Measurements from ENCODE around the gene RAB11FIP3. TPM values are rescaled to one million over a fixed set of nuclear protein-coding genes. Genes with fewer than 3 reads are reported as not detected.
A peak's percentile ranks its signal among the peaks of the same experiment; 100 is the strongest.

RAB11FIP3 gene
- total RNA-seq, 3 donors from 2014 or later, result 22.0 to 44.6 (median 24.5) TPM

- peak within 1 kb of the TSS; percentile 83 to 92 for H3K27ac ChIP-seq
- H3K4me1 ChIP-seq, result peaks cover 24 to 30% of the 10 kb centered on the region in 2 donors
- no peak for TF ChIP-seq POLR2A (IDR thresholded peaks at IDR 0.05)
- no peak for TF ChIP-seq POLR2AphosphoS5 (IDR thresholded peaks at IDR 0.05)
- TF ChIP-seq CTCF (IDR thresholded peaks at IDR 0.05), result no peak
- no peaks in the 10 kb centered on the region for H3K36me3 ChIP-seq
- intact Hi-C loops (cut with DNase I; ENCODE audit: low total_unique reads), result no loop called here
- H3K4me3 ChIP-seq, result peak within 1 kb of the TSS; percentile 90 to 99 (median 90)
- H3K27me3 ChIP-seq, result no peaks in the 10 kb centered on the region
- H3K9me3 ChIP-seq, result no peaks in the 10 kb centered on the region
- DNase-seq (ENCODE audit: low spot score in 2 of 2), result peak; percentile 50 to 69
These were observed 144.2 kb downstream of the RAB11FIP3 start, which contains the start of gene PIGQ for GRCh38 chr16:569445-570254. Gene PIGQ, plus strand, starts transcription at chr16:569968. Its CDS starts 4,107 bp downstream, at chr16:574075.

Other genes with a start within 250 kb of the RAB11FIP3 start
- 10 to 100 TPM in 2 of 3 donors, 1 to 10 TPM in 1; 5.6 to 15.2 (median 10.4) TPM for gene HBA1, start 249.0 kb upstream of the RAB11FIP3 start, total RNA-seq
- gene HBQ1, start 245.2 kb upstream of the RAB11FIP3 start, total RNA-seq, result not detected
- 100 to 1,000 TPM in 2 of 3 donors, 10 to 100 TPM in 1; 60.6 to 135 (median 107) TPM for gene LUC7L, start 196.2 kb upstream of the RAB11FIP3 start, total RNA-seq
- 10 to 100 TPM; 40.6 to 69.3 (median 44.1) TPM for gene FAM234A, start 190.8 kb upstream of the RAB11FIP3 start, total RNA-seq
- gene RGS11, start 149.7 kb upstream of the RAB11FIP3 start, total RNA-seq, result 1 to 10 TPM; 3.1 to 7.5 (median 5.9) TPM
- 1 to 10 TPM in 2 of 3 donors, under 1 TPM in 1; 0.80 to 2.3 (median 1.6) TPM for gene ARHGDIG, start 145.1 kb upstream of the RAB11FIP3 start, total RNA-seq
- not detected for gene PDIA2, start 142.5 kb upstream of the RAB11FIP3 start, total RNA-seq
- gene AXIN1, start 72.9 kb upstream of the RAB11FIP3 start, total RNA-seq, result 10 to 100 TPM; 16.5 to 22.6 (median 22.4) TPM
- gene MRPL28, start 55.1 kb upstream of the RAB11FIP3 start, total RNA-seq, result 10 to 100 TPM; 67.0 to 78.7 (median 69.0) TPM
- 10 to 100 TPM; 24.5 to 49.5 (median 36.7) TPM for gene PGAP6, start 43.7 kb upstream of the RAB11FIP3 start, total RNA-seq
- 100 to 1,000 TPM in 1 of 3 donors, 10 to 100 TPM in 2; 46.5 to 118 (median 78.0) TPM for gene NME4, start 28.4 kb upstream of the RAB11FIP3 start, total RNA-seq
- gene DECR2, start 23.8 kb upstream of the RAB11FIP3 start, total RNA-seq, result 10 to 100 TPM; 19.4 to 30.5 (median 28.7) TPM
- 10 to 100 TPM; 15.4 to 27.2 (median 15.5) TPM for gene CAPN15, start 102.1 kb downstream of the RAB11FIP3 start, total RNA-seq
- not detected for gene PRR35, start 134.7 kb downstream of the RAB11FIP3 start, total RNA-seq
- gene NHLRC4, start 141.4 kb downstream of the RAB11FIP3 start, total RNA-seq, result 1 to 10 TPM in 1 of 3 donors, under 1 TPM in 2; 0.32 to 1.9 (median 0.66) TPM
- 10 to 100 TPM; 22.2 to 36.1 (median 31.9) TPM for gene PIGQ, start 144.3 kb downstream of the RAB11FIP3 start, total RNA-seq
- 10 to 100 TPM; 17.6 to 29.1 (median 20.6) TPM for gene RAB40C, start 164.4 kb downstream of the RAB11FIP3 start, total RNA-seq
- gene WFIKKN1, start 205.3 kb downstream of the RAB11FIP3 start, total RNA-seq, result under 1 TPM in 2 of 3 donors, not detected in 1; 0.66 to 0.73 TPM
- gene METTL26, start 210.7 kb downstream of the RAB11FIP3 start, total RNA-seq, result 100 to 1,000 TPM; 108 to 136 (median 130) TPM
- 10 to 100 TPM; 26.8 to 39.7 (median 34.9) TPM for gene MCRIP2, start 216.2 kb downstream of the RAB11FIP3 start, total RNA-seq
- 10 to 100 TPM in 2 of 3 donors, 1 to 10 TPM in 1; 9.6 to 26.9 (median 22.7) TPM for gene WDR90, start 223.7 kb downstream of the RAB11FIP3 start, total RNA-seq
- 10 to 100 TPM; 39.4 to 90.8 (median 66.9) TPM for gene RHOT2, start 242.5 kb downstream of the RAB11FIP3 start, total RNA-seq

All from breast epithelium (tissue), 4 donors.